22Rv1 (cell line): Measurements from ENCODE around the gene IL24.
"Not testable (repeated sequence)": the region's sequence is repeated elsewhere in the genome, so short reads cannot be mapped to it uniquely, and the experiment has no call there.

ENCODE experiments used
- H3K27ac ChIP-seq: fragments of 450-650 bp; 2 replicates; pipeline ENCODE4 v1.5.1; 2017
- CTCF ChIP-seq: fragments of 450-650 bp; IDR thresholded peaks from 2 replicates; pipeline ENCODE4 v1.5.1; 2017; ENCODE audit warnings: mild to moderate bottlenecking
- ZFX ChIP-seq: fragments of 450-650 bp; IDR thresholded peaks from 2 replicates; pipeline ENCODE4 v1.6.1; 2017; ENCODE audit warnings: antibody characterized with exemption, borderline replicate concordance

Gene IL24, protein sequence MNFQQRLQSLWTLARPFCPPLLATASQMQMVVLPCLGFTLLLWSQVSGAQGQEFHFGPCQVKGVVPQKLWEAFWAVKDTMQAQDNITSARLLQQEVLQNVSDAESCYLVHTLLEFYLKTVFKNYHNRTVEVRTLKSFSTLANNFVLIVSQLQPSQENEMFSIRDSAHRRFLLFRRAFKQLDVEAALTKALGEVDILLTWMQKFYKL

GRCh38 chr1:206897175-206897574 lies at the start of gene IL24:
IL24 (plus strand) TSS chr1:206897443; CDS start chr1:206897833, 390 bp downstream.
- no peak within 1 kb of the TSS for H3K27ac ChIP-seq
- TF ChIP-seq ZFX = no peak
- no peak for TF ChIP-seq CTCF

DNA sequence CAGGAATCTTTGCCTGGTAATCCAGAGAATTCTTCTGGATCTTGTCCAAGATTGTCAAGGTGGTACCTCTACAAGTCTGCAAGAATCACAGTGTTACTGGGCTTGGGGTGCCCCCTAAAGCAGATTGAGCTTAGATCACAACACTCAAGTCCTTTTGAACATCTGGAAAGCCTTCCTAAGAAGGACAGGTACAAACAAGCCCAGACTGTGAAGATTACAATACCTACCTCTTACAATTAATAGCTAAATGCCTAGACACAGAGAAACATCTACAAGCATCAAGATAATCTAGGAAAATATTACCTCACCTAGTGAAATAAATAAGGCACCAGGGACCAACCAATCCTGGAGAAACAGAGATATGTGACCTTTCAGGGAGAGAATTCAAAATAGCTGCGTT lies 49.3 kb upstream of the IL24 start:
- no peak overlapping the region for H3K27ac ChIP-seq
- no peak for TF ChIP-seq CTCF
- no peak for TF ChIP-seq ZFX

GRCh38 chr1:206850401-206850800 lies 46.8 kb upstream of the IL24 start:
- no peak overlapping the region for H3K27ac ChIP-seq
- TF ChIP-seq ZFX (no peak), CTCF (no peak)

GRCh38 chr1:206851341-206852010 lies 45.8 kb upstream of the IL24 start:
- TF ChIP-seq CTCF = no peak
- TF ChIP-seq ZFX = no peak
- H3K27ac ChIP-seq = no peak overlapping the region

- not testable (repeated sequence) for H3K27ac ChIP-seq
Measured at GRCh38 chr1:206852662-206853061, 44.6 kb upstream of the IL24 start.

GRCh38 chr1:206853696-206854095 lies 43.5 kb upstream of the IL24 start:
- H3K27ac ChIP-seq = not testable (repeated sequence)

DNA sequence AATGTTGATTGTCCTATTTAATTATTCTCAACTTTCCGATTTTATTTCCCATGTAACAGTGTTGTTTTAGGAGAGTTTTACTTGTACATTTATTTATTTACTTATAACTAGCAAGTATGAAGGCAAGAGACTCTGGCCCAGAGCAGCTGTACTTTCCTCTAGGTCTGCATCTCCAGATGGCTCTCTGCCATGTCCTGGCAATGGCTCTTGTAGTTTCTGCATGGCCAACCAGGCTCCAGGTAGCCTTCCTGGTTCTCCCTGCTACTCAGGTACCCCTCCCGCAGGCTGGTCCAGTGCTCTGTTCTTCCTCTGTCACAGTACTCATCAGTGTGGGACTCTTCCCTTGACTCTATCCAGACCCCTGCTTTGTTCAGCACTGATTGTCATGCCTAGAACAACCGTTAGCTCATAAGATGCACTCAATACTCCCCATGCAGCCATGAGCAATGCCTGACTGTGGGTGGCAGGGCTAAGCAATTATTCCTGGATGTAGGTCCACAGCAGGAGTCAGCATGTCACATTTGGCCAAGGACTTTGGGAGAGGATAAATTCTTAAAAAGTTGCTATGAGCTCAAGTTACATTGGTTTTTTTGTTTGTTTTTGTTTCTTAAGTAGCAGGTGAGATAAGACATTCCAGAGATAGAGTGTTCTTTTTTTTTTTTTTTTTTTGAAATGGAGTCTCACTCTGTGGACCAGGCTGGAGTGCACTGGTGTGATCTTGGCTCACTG lies 42.7 kb upstream of the IL24 start:
- H3K27ac ChIP-seq = no peak overlapping the region
- TF ChIP-seq ZFX (no peak), CTCF (no peak)

DNA sequence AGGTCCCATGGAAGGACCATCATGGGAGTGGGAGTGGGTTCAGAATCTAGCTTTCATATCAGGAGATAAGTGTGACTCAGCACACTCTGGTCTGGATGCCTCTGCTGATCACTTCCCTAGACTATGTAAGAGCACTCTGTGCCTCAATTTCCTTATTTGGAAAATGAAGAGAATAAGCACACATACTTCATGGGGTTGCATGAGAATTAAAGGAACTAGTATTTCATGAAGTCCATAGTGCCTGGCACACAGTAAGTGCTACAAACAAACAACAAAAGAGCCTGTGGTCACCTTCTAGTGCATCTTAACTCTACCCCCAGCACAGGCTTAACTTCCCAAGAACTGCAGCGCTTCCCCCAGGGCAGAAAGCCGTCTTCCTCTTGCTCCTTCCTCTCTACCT lies 41.4 kb upstream of the IL24 start:
- TF ChIP-seq ZFX (no peak), CTCF (no peak)
- H3K27ac ChIP-seq = no peak overlapping the region
